Adrenal gland (tissue), 5 donors: ENCODE results near the gene TRIM38.

Experiments
- POLR2A ChIP-seq, 2 donors: fragments of 450-650 bp; IDR thresholded peaks; one replicate each; pipeline ENCODE4 v1.6.1; 2017; ENCODE audit warnings: antibody characterized with exemption in 2 of 2, mild to moderate bottlenecking in 2 of 2, moderate library complexity in 1 of 2
- TF ChIP-seq, protein P1 (sequence below), 6 experiments: fragments of 450-650 bp in 4 of 6; fragments of 200-600 bp in 2 of 6; sonication (generic) in 1 of 6; IDR thresholded peaks; 1 replicate in 5 of 6; 2 replicates in 1 of 6; pipeline versions ENCODE4 v1.5.1 to v1.8.0; 2016 to 2021; ENCODE audit warnings: antibody characterized with exemption in 6 of 6, mild to moderate bottlenecking in 2 of 6, moderate library complexity in 1 of 6
- donor health status: DM: no; HTN: no; CAD: no.

DNA sequence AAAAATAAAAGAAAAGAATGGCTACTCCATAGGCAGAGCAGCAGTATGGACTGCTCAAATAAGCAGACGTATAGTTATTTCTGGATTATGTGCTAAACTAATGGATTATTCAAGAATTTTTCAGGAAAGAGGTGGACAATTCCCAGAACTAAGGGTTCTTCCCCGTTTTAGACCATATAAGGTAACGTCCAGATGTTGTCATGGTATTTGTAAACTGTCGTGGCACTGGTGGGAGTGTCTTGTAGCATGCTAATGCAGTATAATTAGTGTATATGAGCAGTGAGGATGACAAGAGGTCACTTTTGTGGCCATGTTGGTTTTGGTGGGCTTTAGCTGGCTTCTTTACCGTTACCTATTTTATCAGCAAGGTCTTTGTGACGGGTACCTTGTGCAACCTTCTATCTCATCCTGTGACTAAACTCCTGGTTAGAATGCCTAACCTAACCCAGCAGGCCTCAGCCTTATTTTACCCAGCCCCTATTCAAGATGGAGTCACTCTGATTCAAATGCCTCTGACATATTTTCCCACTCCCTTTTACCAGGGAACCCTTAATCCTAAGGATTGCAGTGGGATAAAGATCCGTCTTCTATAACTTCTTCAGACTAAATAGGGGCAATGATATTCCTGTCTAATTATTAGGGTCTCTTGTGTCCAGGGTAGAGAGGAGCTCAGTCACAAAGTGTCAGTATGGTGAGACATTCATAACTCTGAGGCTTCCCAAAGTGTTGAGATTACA lies 11.1 kb upstream of the TRIM38 start:
- TF ChIP-seq, protein P1, sequence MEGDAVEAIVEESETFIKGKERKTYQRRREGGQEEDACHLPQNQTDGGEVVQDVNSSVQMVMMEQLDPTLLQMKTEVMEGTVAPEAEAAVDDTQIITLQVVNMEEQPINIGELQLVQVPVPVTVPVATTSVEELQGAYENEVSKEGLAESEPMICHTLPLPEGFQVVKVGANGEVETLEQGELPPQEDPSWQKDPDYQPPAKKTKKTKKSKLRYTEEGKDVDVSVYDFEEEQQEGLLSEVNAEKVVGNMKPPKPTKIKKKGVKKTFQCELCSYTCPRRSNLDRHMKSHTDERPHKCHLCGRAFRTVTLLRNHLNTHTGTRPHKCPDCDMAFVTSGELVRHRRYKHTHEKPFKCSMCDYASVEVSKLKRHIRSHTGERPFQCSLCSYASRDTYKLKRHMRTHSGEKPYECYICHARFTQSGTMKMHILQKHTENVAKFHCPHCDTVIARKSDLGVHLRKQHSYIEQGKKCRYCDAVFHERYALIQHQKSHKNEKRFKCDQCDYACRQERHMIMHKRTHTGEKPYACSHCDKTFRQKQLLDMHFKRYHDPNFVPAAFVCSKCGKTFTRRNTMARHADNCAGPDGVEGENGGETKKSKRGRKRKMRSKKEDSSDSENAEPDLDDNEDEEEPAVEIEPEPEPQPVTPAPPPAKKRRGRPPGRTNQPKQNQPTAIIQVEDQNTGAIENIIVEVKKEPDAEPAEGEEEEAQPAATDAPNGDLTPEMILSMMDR (IDR thresholded peaks at IDR 0.05): no peak
- TF ChIP-seq POLR2A (IDR thresholded peaks at IDR 0.05): no peak
